Endodermal cell (in vitro differentiated cells): ENCODE data around the gene SNX24. TPM values are rescaled to one million over a fixed set of nuclear protein-coding genes. Genes with fewer than 3 reads are reported as not detected.

Experiments
- DNase-seq: peaks from one replicate; pipeline ENCODE4 v3.0.0-alpha.2; 2017
- H3K27ac ChIP-seq: 2 replicates; pipeline ENCODE4 v1.5.1; 2013; ENCODE audit warnings: mild to moderate bottlenecking, low read depth, low read length, moderate library complexity
- H3K27me3 ChIP-seq: 2 replicates; pipeline ENCODE4 v1.6.1; 2013; ENCODE audit warnings: mild to moderate bottlenecking, low read length, moderate library complexity; ENCODE audit not compliant: insufficient read depth, control insufficient read depth, poor library complexity, severe bottlenecking
- H3K36me3 ChIP-seq: 2 replicates; pipeline ENCODE4 v1.7.0; 2013; ENCODE audit warnings: mild to moderate bottlenecking, low read length, moderate library complexity; ENCODE audit not compliant: control insufficient read depth, insufficient read depth
- H3K4me1 ChIP-seq: one replicate; pipeline ENCODE4 v1.7.0; 2013; ENCODE audit warnings: low read length; ENCODE audit not compliant: control insufficient read depth, insufficient read depth
- H3K4me3 ChIP-seq: 2 replicates; pipeline ENCODE4 v1.5.1; 2013; ENCODE audit warnings: mild to moderate bottlenecking, low read length, moderate library complexity
- H3K9ac ChIP-seq: 2 replicates; pipeline ENCODE4 v1.6.1; 2013; ENCODE audit warnings: mild to moderate bottlenecking, low read length, moderate library complexity; ENCODE audit not compliant: poor library complexity, severe bottlenecking; ENCODE audit errors: extremely low read depth
- H3K9me3 ChIP-seq: 2 replicates; pipeline ENCODE4 v1.6.1; 2013; ENCODE audit warnings: mild to moderate bottlenecking, low read length, moderate library complexity; ENCODE audit not compliant: control insufficient read depth
- H3K27ac Mint-ChIP-seq: 2 replicates; pipeline ENCODE4 v1.8.0; 2020; ENCODE audit warnings: mixed read lengths
- H3K27me3 Mint-ChIP-seq: 2 replicates; pipeline ENCODE4 v1.8.0; 2021; ENCODE audit warnings: mild to moderate bottlenecking, mixed read lengths; ENCODE audit not compliant: insufficient read depth
- H3K36me3 Mint-ChIP-seq: 2 replicates; pipeline ENCODE4 v1.8.0; 2020; ENCODE audit warnings: low read depth, mixed read lengths
- H3K4me1 Mint-ChIP-seq: 2 replicates; pipeline ENCODE4 v1.8.0; 2020; ENCODE audit warnings: mixed read lengths
- H3K4me3 Mint-ChIP-seq: 2 replicates; pipeline ENCODE4 v1.8.0; 2020; ENCODE audit warnings: mild to moderate bottlenecking, moderate library complexity, mixed read lengths
- H3K9me3 Mint-ChIP-seq: 2 replicates; pipeline ENCODE4 v1.8.0; 2020; ENCODE audit warnings: mild to moderate bottlenecking, mixed read lengths
- CTCF ChIP-seq: fragments of 200-600 bp; sonication (generic); conservative IDR thresholded peaks from 2 replicates; pipeline ENCODE4 v1.5.0; 2021; ENCODE audit warnings: antibody characterized with exemption, mild to moderate bottlenecking
- WGBS, 2 experiments: methylation state at CpG; one replicate each; pipeline versions ENCODE4 v1.1.5 to v1.1.7; 2013; ENCODE audit warnings: missing lambda C conversion rate in 2 of 2, mixed read lengths in 1 of 2; ENCODE audit not compliant: insufficient coverage in 1 of 2, insufficient read length in 1 of 2; 5-methylcytosine and 5-hydroxymethylcytosine counted together
- total RNA-seq, 2 donors: library from RNA; stranded (reverse); fragmentation: NEBNext Ultra II Directional in 1 of 2; extraction: Animal tissue kit (Norgen Biotek cat#: 25700) in 1 of 2; gene quantifications; 2 replicates in 1 of 2; 3 replicates in 1 of 2; pipeline ENCODE4 v1.2.1, GENCODE V29; 2021

Gene SNX24
- total RNA-seq, 2 donors from 2014 or later: 39.4 to 56.2 TPM

GRCh38 chr5:122937914-122938313 is 92.5 kb downstream of the SNX24 start:
- no peak overlapping the region for H3K27ac ChIP-seq
- H3K36me3 Mint-ChIP-seq: peaks cover 18% of the 10 kb centered on the region
- DNase-seq: peak; percentile 53
- H3K9me3 Mint-ChIP-seq: no peaks in the 10 kb centered on the region
- H3K4me3 Mint-ChIP-seq: no peak overlapping the region
- H3K27me3 ChIP-seq: no peaks in the 10 kb centered on the region
- H3K4me1 ChIP-seq: peaks cover 2% of the 10 kb centered on the region
- H3K4me1 Mint-ChIP-seq: peaks cover 43% of the 10 kb centered on the region
- no peaks in the 10 kb centered on the region for H3K9me3 ChIP-seq
- H3K36me3 ChIP-seq: peaks cover 3% of the 10 kb centered on the region
- peak overlapping the region; percentile 35 for H3K27ac Mint-ChIP-seq
- H3K27me3 Mint-ChIP-seq: no peaks in the 10 kb centered on the region
- no peak for TF ChIP-seq CTCF
- H3K9ac ChIP-seq: no peak overlapping the region
- WGBS, 2 experiments: 72 to 85% methylated on average over 3 to 4 of the region's 4 CpGs
- no peak overlapping the region for H3K4me3 ChIP-seq

- no peak for TF ChIP-seq CTCF
- Histone ChIP-seq H3K36me3 (peaks cover 3% of the 10 kb centered on the region), H3K9me3 (no peaks in the 10 kb centered on the region), H3K4me1 (peaks cover 2% of the 10 kb centered on the region), H3K4me3 (no peak overlapping the region), H3K9ac (no peak overlapping the region), H3K27me3 (no peaks in the 10 kb centered on the region), H3K27ac (no peak overlapping the region)
- DNase-seq: no peak
- Mint-ChIP-seq H3K27ac (no peak overlapping the region), H3K9me3 (no peaks in the 10 kb centered on the region), H3K27me3 (no peaks in the 10 kb centered on the region), H3K4me1 (peaks cover 33% of the 10 kb centered on the region), H3K4me3 (no peak overlapping the region), H3K36me3 (peaks cover 16% of the 10 kb centered on the region)
- 94 to 97% methylated on average over 3 of the region's 3 CpGs for WGBS, 2 experiments
Measured at GRCh38 chr5:122940890-122941289, 95.5 kb downstream of the SNX24 start.

GRCh38 chr5:122941737-122942136 is 96.3 kb downstream of the SNX24 start:
- H3K27me3 Mint-ChIP-seq: no peaks in the 10 kb centered on the region
- Histone ChIP-seq H3K9me3 (no peaks in the 10 kb centered on the region), H3K4me3 (no peak overlapping the region), H3K27ac (no peak overlapping the region), H3K4me1 (peaks cover 2% of the 10 kb centered on the region), H3K27me3 (no peaks in the 10 kb centered on the region), H3K36me3 (peaks cover 2% of the 10 kb centered on the region), H3K9ac (no peak overlapping the region)
- peaks cover 36% of the 10 kb centered on the region for H3K4me1 Mint-ChIP-seq
- H3K36me3 Mint-ChIP-seq: peaks cover 18% of the 10 kb centered on the region
- WGBS, 2 experiments: 89 to 97% methylated on average over 2 of the region's 2 CpGs
- H3K4me3 Mint-ChIP-seq: no peak overlapping the region
- no peak for TF ChIP-seq CTCF
- DNase-seq: no peak
- no peaks in the 10 kb centered on the region for H3K9me3 Mint-ChIP-seq
- H3K27ac Mint-ChIP-seq: no peak overlapping the region
